Thyroid gland (tissue), 4 donors: ENCODE measurements around the gene GZF1.

ENCODE experiments used
- POLR2A ChIP-seq, 2 donors: fragments of 450-650 bp; IDR thresholded peaks; one replicate each; pipeline ENCODE4 v1.6.1; 2017; ENCODE audit warnings: antibody characterized with exemption in 2 of 2, mild to moderate bottlenecking in 2 of 2, moderate library complexity in 1 of 2
- TF ChIP-seq, protein P1 (sequence below), 6 experiments: fragments of 200-600 bp in 3 of 6; fragments of 450-650 bp in 3 of 6; sonication (generic) in 3 of 6; IDR thresholded peaks; one replicate each; pipeline ENCODE4 v1.5.1; 2016 to 2019; ENCODE audit warnings: antibody characterized with exemption in 6 of 6, mild to moderate bottlenecking in 2 of 6, inconsistent platforms in 1 of 6, moderate library complexity in 1 of 6

DNA sequence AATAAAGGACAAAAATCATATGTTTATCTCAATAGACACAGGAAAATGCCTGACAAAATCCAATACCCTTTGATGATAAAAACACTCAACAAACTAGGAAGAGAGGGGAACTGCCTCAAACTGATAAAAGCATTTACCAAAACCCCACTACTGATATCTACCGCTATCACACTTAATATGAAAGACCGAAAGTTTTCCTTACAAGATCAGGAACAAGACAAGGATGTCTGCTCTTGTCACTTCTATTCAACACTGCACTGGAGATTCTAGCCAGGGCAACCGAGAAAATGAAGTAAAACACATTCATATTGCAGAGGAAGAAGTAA, 25.1 kb downstream of the GZF1 start:
- TF ChIP-seq, protein P1, sequence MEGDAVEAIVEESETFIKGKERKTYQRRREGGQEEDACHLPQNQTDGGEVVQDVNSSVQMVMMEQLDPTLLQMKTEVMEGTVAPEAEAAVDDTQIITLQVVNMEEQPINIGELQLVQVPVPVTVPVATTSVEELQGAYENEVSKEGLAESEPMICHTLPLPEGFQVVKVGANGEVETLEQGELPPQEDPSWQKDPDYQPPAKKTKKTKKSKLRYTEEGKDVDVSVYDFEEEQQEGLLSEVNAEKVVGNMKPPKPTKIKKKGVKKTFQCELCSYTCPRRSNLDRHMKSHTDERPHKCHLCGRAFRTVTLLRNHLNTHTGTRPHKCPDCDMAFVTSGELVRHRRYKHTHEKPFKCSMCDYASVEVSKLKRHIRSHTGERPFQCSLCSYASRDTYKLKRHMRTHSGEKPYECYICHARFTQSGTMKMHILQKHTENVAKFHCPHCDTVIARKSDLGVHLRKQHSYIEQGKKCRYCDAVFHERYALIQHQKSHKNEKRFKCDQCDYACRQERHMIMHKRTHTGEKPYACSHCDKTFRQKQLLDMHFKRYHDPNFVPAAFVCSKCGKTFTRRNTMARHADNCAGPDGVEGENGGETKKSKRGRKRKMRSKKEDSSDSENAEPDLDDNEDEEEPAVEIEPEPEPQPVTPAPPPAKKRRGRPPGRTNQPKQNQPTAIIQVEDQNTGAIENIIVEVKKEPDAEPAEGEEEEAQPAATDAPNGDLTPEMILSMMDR (IDR thresholded peaks at IDR 0.05) = no peak
- no peak for TF ChIP-seq POLR2A (IDR thresholded peaks at IDR 0.05)
